Measurements from ENCODE around the gene LMBR1L. TPM values are rescaled to one million over a fixed set of nuclear protein-coding genes. Genes with fewer than 3 reads are reported as not detected.

The LMBR1L gene
- total and polyA plus RNA-seq, 10 of the 15 experiments (the other 5 are each of a cell fraction or from before 2014, with no cell fraction given), result 2.1 to 42.6 (median 20.0) TPM

DNA sequence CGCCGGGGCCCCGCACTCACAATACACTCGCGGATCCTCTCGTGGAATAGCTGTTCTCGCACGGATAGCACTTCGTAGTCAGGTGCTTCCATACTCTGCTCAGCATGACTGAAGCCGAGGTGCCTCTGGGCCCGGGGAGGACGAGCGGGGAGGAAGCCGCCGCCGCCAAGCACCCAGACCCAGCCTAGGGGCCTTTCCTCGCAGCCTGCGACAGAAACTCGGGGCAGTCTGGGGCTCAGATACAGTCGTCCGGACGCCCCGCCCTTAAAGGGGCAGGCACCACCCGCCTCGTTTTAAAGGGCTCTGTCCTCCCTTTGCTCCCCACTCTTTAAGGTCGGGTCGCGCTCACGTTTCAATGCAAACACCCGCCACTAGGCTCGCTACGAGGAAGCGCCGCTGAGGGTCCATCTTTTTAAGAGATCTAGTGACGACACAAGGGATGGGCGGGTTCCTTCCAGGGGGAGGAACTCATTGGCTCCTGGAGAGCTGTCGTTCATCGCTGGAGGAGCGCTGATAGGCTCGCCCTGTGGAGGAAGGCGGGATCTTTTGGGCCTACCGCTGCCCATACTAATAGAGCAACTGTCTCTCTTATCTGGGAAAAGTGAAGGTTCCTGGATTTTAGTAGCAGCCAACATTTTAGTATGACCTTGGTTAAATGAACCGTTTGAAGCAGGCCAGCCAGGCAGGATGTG, at the start of gene LMBR1L (continued):
- TF ChIP-seq POLR2AphosphoS5 (IDR thresholded peaks at IDR 0.05; ENCODE audit: low read length), result peak; percentile 82
- TF ChIP-seq ZNF207 (IDR thresholded peaks at IDR 0.05; ENCODE audit: borderline replicate concordance), result no peak; the same call in 1 of the 2 replicates
- TF ChIP-seq EP300 (IDR thresholded peaks at IDR 0.05; ENCODE audit: borderline replicate concordance in 1 of 2, control insufficient read depth in 1 of 2, low read depth in 2 of 2, low read length in 2 of 2), result no peak
- TF ChIP-seq CBX3 (IDR thresholded peaks at IDR 0.05; ENCODE audit: borderline replicate concordance, low read depth), result no peak
- TF ChIP-seq E2F8 (IDR thresholded peaks at IDR 0.05; ENCODE audit: low read depth, partially characterized antibody), result peak; percentile 17
- TF ChIP-seq STAT3 (IDR thresholded peaks at IDR 0.05; ENCODE audit: low read depth, low read length), result no peak
- TF ChIP-seq HSF1 (IDR thresholded peaks at IDR 0.05; ENCODE audit: low read depth, low read length), result no peak
- TF ChIP-seq ZNF592 (IDR thresholded peaks at IDR 0.05), result no peak
- TF ChIP-seq PRDM15 (CRISPR knock-in tag; IDR thresholded peaks at IDR 0.05), result no peak
- TF ChIP-seq EZH2 (IDR thresholded peaks at IDR 0.05; ENCODE audit: borderline replicate concordance, control insufficient read depth, low read depth, low read length), result no peak

All from GM12878 (cell line).